Middle frontal gyrus (tissue), 1 donor: Measurements from ENCODE around the gene RNF32.
"Not testable (repeated sequence)": the region's sequence is repeated elsewhere in the genome, so short reads cannot be mapped to it uniquely, and the experiment has no call there.

Experiments
- DNase-seq: peaks from one replicate; pipeline ENCODE4 v3.0.0-alpha.2; 2015; ENCODE audit warnings: low spot score; ENCODE audit errors: extremely low spot score

RNF32 gene

GRCh38 chr7:156640949-156641485 lies 443 bp downstream of the RNF32 start:
- no peak for DNase-seq

- DNase-seq, result no peak
Observed at GRCh38 chr7:156642306-156643045, 1.9 kb downstream of the RNF32 start.

- DNase-seq, result not testable (repeated sequence)
Observed at GRCh38 chr7:156647330-156647729, 6.8 kb downstream of the RNF32 start.

- no peak for DNase-seq
Observed at GRCh38 chr7:156650042-156650441, 9.5 kb downstream of the RNF32 start.

GRCh38 chr7:156651474-156651873 lies 10.9 kb downstream of the RNF32 start:
- DNase-seq, result no peak

- no peak for DNase-seq
Observed at GRCh38 chr7:156652886-156653568, 12.5 kb downstream of the RNF32 start.

- no peak for DNase-seq
Observed at GRCh38 chr7:156654511-156655234, 14.1 kb downstream of the RNF32 start.

- DNase-seq, result no peak
Observed at GRCh38 chr7:156655251-156655650, 14.7 kb downstream of the RNF32 start.

GRCh38 chr7:156655983-156656382 lies 15.4 kb downstream of the RNF32 start:
- no peak for DNase-seq

- no peak for DNase-seq
Observed at GRCh38 chr7:156656598-156656997, 16.0 kb downstream of the RNF32 start.

GRCh38 chr7:156657681-156658080 lies 17.1 kb downstream of the RNF32 start:
- no peak for DNase-seq

GRCh38 chr7:156659203-156659602 lies 18.6 kb downstream of the RNF32 start:
- no peak for DNase-seq

- DNase-seq, result no peak
Observed at GRCh38 chr7:156659961-156660360, 19.4 kb downstream of the RNF32 start.

- DNase-seq, result no peak
Observed at GRCh38 chr7:156661637-156662036, 21.1 kb downstream of the RNF32 start.

GRCh38 chr7:156662277-156662676 lies 21.7 kb downstream of the RNF32 start:
- DNase-seq, result no peak

- DNase-seq, result no peak
Observed at GRCh38 chr7:156665101-156665500, 24.5 kb downstream of the RNF32 start.

- no peak for DNase-seq
Observed at GRCh38 chr7:156666368-156667109, 26.0 kb downstream of the RNF32 start.

GRCh38 chr7:156667110-156667426 lies 26.5 kb downstream of the RNF32 start:
- no peak for DNase-seq

- DNase-seq, result no peak
Observed at GRCh38 chr7:156668130-156668741, 27.7 kb downstream of the RNF32 start.

GRCh38 chr7:156669035-156669828 lies 28.7 kb downstream of the RNF32 start:
- DNase-seq, result no peak
